ENCODE results near the gene PACRG. TPM values are rescaled to one million over a fixed set of nuclear protein-coding genes. Genes with fewer than 3 reads are reported as not detected.

The PACRG gene
- total RNA-seq, 1 donor from 2014 or later, result not detected

- intact Hi-C loops (cut with micrococcal nuclease), result no loop called here
Observed at GRCh38 chr6:163132050-163132750, 404.4 kb downstream of the PACRG start.

GRCh38 chr6:163133017-163133416 lies 405.2 kb downstream of the PACRG start:
- intact Hi-C loops (cut with micrococcal nuclease), result no loop called here

- intact Hi-C loops (cut with micrococcal nuclease), result no loop called here
Observed at GRCh38 chr6:163133691-163134090, 405.9 kb downstream of the PACRG start.

- intact Hi-C loops (cut with micrococcal nuclease), result no loop called here
Observed at GRCh38 chr6:163136681-163137397, 409.1 kb downstream of the PACRG start.

GRCh38 chr6:163137398-163137881 lies 409.7 kb downstream of the PACRG start:
- intact Hi-C loops (cut with micrococcal nuclease), result no loop called here

GRCh38 chr6:163146036-163146435 lies 418.3 kb downstream of the PACRG start:
- intact Hi-C loops (cut with micrococcal nuclease), result no loop called here

GRCh38 chr6:163147994-163148393 lies 420.2 kb downstream of the PACRG start:
- intact Hi-C loops (cut with micrococcal nuclease), result no loop called here

- intact Hi-C loops (cut with micrococcal nuclease), result no loop called here
Observed at GRCh38 chr6:163148451-163149278, 420.9 kb downstream of the PACRG start.

- intact Hi-C loops (cut with micrococcal nuclease), result no loop called here
Observed at GRCh38 chr6:163149279-163149848, 421.6 kb downstream of the PACRG start.

- intact Hi-C loops (cut with micrococcal nuclease), result no loop called here
Observed at GRCh38 chr6:163151212-163151611, 423.4 kb downstream of the PACRG start.

GRCh38 chr6:163152701-163153100 lies 424.9 kb downstream of the PACRG start:
- intact Hi-C loops (cut with micrococcal nuclease), result no loop called here

GRCh38 chr6:163159110-163159509 lies 431.3 kb downstream of the PACRG start:
- intact Hi-C loops (cut with micrococcal nuclease), result no loop called here

- intact Hi-C loops (cut with micrococcal nuclease), result loop anchor here (10.0 kb wide), 1 partner anchor 1765 kb away; no protein-coding TSS in a partner anchor
Observed at GRCh38 chr6:163159689-163160088, 431.9 kb downstream of the PACRG start.

GRCh38 chr6:163162007-163162873 lies 434.5 kb downstream of the PACRG start:
- intact Hi-C loops (cut with micrococcal nuclease), result loop anchor here (10.0 kb wide), 1 partner anchor 1763 kb away; no protein-coding TSS in a partner anchor

- intact Hi-C loops (cut with micrococcal nuclease), result loop anchor here (10.0 kb wide), 1 partner anchor 1762 kb away; no protein-coding TSS in a partner anchor
Observed at GRCh38 chr6:163162874-163163213, 435.1 kb downstream of the PACRG start.

- intact Hi-C loops (cut with micrococcal nuclease), result loop anchor here (10.0 kb wide), 1 partner anchor 1760 kb away; no protein-coding TSS in a partner anchor
Observed at GRCh38 chr6:163164175-163164900, 436.6 kb downstream of the PACRG start.

GRCh38 chr6:163165155-163165910 lies 437.6 kb downstream of the PACRG start:
- intact Hi-C loops (cut with micrococcal nuclease), result loop anchor here (10.0 kb wide), 1 partner anchor 1759 kb away; no protein-coding TSS in a partner anchor

GRCh38 chr6:163165922-163166321 lies 438.1 kb downstream of the PACRG start:
- intact Hi-C loops (cut with micrococcal nuclease), result loop anchor here (10.0 kb wide), 1 partner anchor 1759 kb away; no protein-coding TSS in a partner anchor

GRCh38 chr6:163166507-163166906 lies 438.7 kb downstream of the PACRG start:
- intact Hi-C loops (cut with micrococcal nuclease), result loop anchor here (10.0 kb wide), 1 partner anchor 1758 kb away; no protein-coding TSS in a partner anchor
